Brain microvascular endothelial cell (primary cell): Measurements from ENCODE around the gene MTOR.
"Not testable (repeated sequence)": the region's sequence is repeated elsewhere in the genome, so short reads cannot be mapped to it uniquely, and the experiment has no call there.

Source experiments
- DNase-seq: peaks from one replicate; pipeline ENCODE4 v3.0.0-alpha.2; 2020
- H3K27ac ChIP-seq: fragments of 250-450 bp; sonication (Bioruptor Pico); 2 replicates; pipeline ENCODE4 v1.5.1; 2020; ENCODE audit warnings: mild to moderate bottlenecking, moderate library complexity
- H3K27me3 ChIP-seq: fragments of 250-450 bp; sonication (Bioruptor Pico); replicated peaks from 2 replicates; pipeline ENCODE4 v1.5.1; 2020; ENCODE audit warnings: mild to moderate bottlenecking
- H3K36me3 ChIP-seq: fragments of 250-450 bp; sonication (Bioruptor Pico); replicated peaks from 2 replicates; pipeline ENCODE4 v1.5.1; 2020; ENCODE audit warnings: mild to moderate bottlenecking
- H3K4me3 ChIP-seq: 2 replicates; pipeline ENCODE4 v1.5.1; 2011; ENCODE audit warnings: low read depth, mild to moderate bottlenecking, control low read depth, low read length, moderate library complexity
- in situ Hi-C: cut with HindIII; loops from 2 replicates; pipeline ENCODE4 v1.10.0; 2017; ENCODE audit warnings: low sequenced_read_pairs, low pct_ligation_motif_present
- TF ChIP-seq, protein P1 (sequence below): IDR thresholded peaks from 2 replicates; pipeline ENCODE4 v1.5.1; 2011; ENCODE audit warnings: low read depth, mild to moderate bottlenecking, moderate library complexity, low read length, control low read depth, inconsistent platforms; ENCODE audit errors: missing control alignments

Gene MTOR

DNA sequence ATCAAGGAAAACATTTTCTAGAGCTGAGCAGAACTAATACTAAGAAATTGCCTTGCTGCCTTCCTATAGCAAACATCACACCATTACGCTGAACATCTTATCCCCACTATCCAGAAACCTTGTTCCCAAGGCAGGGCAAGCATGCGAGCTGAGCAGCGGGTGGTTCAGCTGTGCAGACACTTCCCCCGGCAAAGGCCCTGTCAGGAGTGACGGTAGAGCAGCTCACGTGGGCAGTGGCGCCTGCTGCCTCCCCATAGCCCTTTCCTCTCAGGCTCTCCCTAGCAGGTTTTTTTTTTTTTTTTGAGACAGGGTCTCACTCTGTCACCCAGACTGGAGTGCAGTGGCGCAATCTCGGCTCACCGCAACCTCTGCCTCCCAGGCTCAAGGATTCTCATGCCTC, 86.9 kb downstream of the MTOR start:
- Histone ChIP-seq H3K27ac (no peak overlapping the region), H3K27me3 (no peaks in the 10 kb centered on the region), H3K36me3 (no peaks in the 10 kb centered on the region), H3K4me3 (no peak overlapping the region)
- DNase-seq = no peak
- in situ Hi-C loops = no loop called here
- TF ChIP-seq, protein P1, sequence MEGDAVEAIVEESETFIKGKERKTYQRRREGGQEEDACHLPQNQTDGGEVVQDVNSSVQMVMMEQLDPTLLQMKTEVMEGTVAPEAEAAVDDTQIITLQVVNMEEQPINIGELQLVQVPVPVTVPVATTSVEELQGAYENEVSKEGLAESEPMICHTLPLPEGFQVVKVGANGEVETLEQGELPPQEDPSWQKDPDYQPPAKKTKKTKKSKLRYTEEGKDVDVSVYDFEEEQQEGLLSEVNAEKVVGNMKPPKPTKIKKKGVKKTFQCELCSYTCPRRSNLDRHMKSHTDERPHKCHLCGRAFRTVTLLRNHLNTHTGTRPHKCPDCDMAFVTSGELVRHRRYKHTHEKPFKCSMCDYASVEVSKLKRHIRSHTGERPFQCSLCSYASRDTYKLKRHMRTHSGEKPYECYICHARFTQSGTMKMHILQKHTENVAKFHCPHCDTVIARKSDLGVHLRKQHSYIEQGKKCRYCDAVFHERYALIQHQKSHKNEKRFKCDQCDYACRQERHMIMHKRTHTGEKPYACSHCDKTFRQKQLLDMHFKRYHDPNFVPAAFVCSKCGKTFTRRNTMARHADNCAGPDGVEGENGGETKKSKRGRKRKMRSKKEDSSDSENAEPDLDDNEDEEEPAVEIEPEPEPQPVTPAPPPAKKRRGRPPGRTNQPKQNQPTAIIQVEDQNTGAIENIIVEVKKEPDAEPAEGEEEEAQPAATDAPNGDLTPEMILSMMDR = no peak

DNA sequence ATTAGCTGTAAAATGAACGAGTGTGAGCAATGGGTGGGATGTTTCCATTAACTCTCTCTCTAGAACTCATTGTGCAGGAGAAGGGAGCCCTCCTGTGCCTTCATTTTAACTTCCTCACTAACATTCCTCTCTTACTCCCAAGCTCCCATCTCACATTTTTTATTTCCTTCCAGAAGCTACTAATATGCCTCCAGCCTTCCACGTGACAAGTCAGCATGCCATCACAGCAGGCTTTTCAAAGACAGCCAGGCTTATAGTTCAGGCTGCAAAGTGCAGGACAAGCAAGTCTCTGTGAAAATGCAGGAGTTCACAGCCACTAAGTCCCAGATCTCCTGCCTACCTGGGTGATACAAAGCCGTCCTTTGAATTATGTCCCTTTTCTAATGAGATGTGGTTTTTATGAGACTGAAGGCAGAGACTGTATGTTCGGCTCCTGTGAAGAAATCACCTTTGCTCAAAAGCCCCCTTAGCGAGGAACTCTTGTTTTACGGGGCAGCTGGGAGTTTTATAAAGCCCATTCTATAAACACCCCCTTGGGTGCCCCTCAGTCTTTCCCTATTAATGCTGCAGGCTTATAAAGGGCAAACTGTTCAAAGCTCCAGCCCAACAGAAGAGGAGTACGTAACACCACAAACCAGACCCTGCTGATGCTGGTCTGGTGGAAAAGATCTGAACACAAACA, 87.9 kb downstream of the MTOR start:
- no peak for DNase-seq
- in situ Hi-C loops = no loop called here
- Histone ChIP-seq H3K4me3 (no peak overlapping the region), H3K27ac (no peak overlapping the region), H3K36me3 (peaks cover 2% of the 10 kb centered on the region), H3K27me3 (no peaks in the 10 kb centered on the region)
- TF ChIP-seq, protein P1 = no peak

DNA sequence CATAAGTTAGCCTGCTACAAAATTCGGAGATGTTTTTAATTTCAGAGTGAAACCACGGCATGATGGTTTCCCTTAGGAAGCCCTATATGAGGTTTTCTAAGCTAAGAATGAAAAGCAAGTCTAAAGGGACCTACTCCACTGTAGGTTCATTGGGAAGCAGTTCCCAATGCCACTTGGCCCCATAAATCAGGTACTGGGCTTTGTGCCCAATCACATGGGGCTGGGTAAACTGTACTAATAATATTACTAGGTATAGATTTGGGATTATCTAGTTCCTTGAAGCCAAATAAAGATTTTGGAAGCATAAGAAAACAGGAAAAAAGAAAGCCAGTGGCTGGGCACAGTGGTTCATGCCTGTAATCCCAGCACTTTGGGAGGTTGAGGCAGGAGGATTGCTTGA, 92.2 kb downstream of the MTOR start:
- H3K36me3 ChIP-seq = peaks cover 6% of the 10 kb centered on the region
- in situ Hi-C loops = no loop called here
- DNase-seq = no peak
- H3K4me3 ChIP-seq = no peak overlapping the region
- H3K27me3 ChIP-seq = no peaks in the 10 kb centered on the region
- TF ChIP-seq, protein P1 = no peak
- no peak overlapping the region for H3K27ac ChIP-seq

DNA sequence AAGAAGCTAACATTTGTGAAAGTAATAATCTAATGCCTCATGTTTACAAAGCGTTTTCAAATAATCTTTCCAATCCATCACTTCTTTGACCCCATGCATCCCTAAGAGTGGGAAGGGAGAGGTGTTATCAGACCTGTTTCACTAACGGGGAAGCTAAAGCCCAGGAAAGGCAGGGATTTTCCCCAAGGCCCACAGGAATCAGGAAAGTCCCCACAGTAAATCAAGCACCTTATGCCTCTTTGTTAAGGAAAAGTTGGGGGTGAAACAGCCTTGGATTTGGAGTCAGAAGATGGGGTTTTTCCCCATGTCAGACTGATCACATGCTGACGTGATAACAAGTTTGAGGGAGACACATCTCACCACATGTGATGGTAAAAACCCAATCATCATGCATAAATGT, 93.1 kb downstream of the MTOR start:
- Histone ChIP-seq H3K36me3 (peaks cover 8% of the 10 kb centered on the region), H3K27ac (no peak overlapping the region), H3K4me3 (no peak overlapping the region), H3K27me3 (no peaks in the 10 kb centered on the region)
- DNase-seq = no peak
- in situ Hi-C loops = no loop called here
- TF ChIP-seq, protein P1 = no peak

DNA sequence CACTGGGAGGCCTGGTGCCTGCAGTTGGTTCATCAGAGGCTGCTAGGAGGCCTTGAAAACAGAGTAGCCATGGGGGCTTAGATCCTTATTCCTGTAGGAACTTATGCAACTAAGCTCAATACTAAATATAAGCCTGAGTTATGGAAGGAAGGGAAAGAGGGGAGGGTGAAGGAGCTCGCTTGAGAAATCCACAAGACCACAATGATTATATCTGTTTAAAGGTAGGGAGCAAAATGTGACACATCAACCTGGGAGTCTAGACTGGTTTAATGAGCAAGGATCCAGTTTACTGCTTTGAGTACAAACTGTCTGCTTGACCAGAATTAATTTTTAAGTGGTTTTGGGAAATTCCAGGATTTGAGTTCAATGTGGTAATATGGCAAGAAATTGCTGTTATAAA, 93.6 kb downstream of the MTOR start:
- peaks cover 8% of the 10 kb centered on the region for H3K36me3 ChIP-seq
- no peak for DNase-seq
- H3K27me3 ChIP-seq = no peaks in the 10 kb centered on the region
- in situ Hi-C loops = no loop called here
- TF ChIP-seq, protein P1 = no peak
- H3K4me3 ChIP-seq = no peak overlapping the region
- H3K27ac ChIP-seq = no peak overlapping the region

DNA sequence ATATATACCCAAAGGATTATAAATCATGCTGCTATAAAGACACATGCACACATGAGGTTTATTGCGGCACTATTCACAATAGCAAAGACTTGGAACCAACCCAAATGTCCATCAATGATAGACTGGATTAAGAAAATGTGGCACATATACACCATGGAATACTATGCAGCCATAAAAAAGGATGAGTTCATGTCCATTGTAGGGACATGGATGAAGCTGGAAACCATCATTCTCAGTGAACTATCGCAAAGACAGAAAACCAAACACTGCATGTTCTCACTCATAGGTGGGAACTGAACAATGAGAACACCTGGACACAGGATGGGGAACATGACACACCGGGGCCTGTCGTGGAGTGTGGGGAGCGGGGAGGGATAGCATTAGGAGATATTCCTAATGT, 95.6 kb downstream of the MTOR start:
- H3K27me3 ChIP-seq, DNase-seq, H3K4me3 ChIP-seq, H3K36me3 ChIP-seq, in situ Hi-C loops, H3K27ac ChIP-seq: not testable (repeated sequence)

DNA sequence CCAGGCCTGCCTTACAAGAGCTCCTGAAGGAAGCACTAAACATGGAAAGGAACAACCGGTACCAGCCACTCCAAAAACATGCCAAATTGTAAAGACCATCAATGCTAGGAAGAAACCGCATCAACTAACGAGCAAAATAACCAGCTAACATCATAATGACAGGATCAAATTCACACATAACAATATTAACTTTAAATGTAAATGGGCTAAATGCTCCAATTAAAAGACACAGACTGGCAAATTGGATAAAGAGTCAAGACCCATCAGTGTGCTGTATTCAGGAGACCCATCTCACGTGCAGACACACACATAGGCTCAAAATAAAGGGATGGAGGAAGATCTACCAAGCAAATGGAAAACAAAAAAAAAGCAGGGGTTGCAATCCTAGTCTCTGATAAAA, 99.6 kb downstream of the MTOR start:
- in situ Hi-C loops, H3K36me3 ChIP-seq, DNase-seq, H3K27ac ChIP-seq, H3K4me3 ChIP-seq, H3K27me3 ChIP-seq: not testable (repeated sequence)
